ENCODE data around the gene BCAN. TPM values are rescaled to one million over a fixed set of nuclear protein-coding genes. Genes with fewer than 3 reads are reported as not detected.
"Not testable (repeated sequence)": the region's sequence is repeated elsewhere in the genome, so short reads cannot be mapped to it uniquely, and the experiment has no call there.

Gene BCAN
- total RNA-seq, 1 donor from 2014 or later, result 9.1 TPM

- DNase-seq (ENCODE audit: low spot score), result no peak
These were observed 22.9 kb upstream of the BCAN start, which contains the start of gene HAPLN2 for GRCh38 chr1:156618853-156619581. TSS of gene HAPLN2 (plus strand) at chr1:156619415. CDS start at chr1:156623491, 4,076 bp downstream.

- no peak for DNase-seq (ENCODE audit: low spot score)
These were observed 22.3 kb upstream of the BCAN start for GRCh38 chr1:156619582-156619955.

GRCh38 chr1:156622581-156623297 lies 19.2 kb upstream of the BCAN start:
- DNase-seq (ENCODE audit: low spot score), result no peak

GRCh38 chr1:156623946-156624813 lies 17.7 kb upstream of the BCAN start:
- peak; percentile 38 for DNase-seq (ENCODE audit: low spot score)

- DNase-seq (ENCODE audit: low spot score), result no peak
These were observed 17.0 kb upstream of the BCAN start for GRCh38 chr1:156624814-156625435.

- DNase-seq (ENCODE audit: low spot score), result peak; percentile 22
These were observed 16.4 kb upstream of the BCAN start for GRCh38 chr1:156625436-156626078.

GRCh38 chr1:156626079-156626438 lies 15.9 kb upstream of the BCAN start:
- no peak for DNase-seq (ENCODE audit: low spot score)

GRCh38 chr1:156627313-156627880 lies 14.5 kb upstream of the BCAN start:
- no peak for DNase-seq (ENCODE audit: low spot score)

- DNase-seq (ENCODE audit: low spot score), result no peak
These were observed 12.0 kb upstream of the BCAN start for GRCh38 chr1:156629823-156630449.

GRCh38 chr1:156631152-156631551 lies 10.8 kb upstream of the BCAN start:
- DNase-seq (ENCODE audit: low spot score), result not testable (repeated sequence)

GRCh38 chr1:156632355-156632754 lies 9.6 kb upstream of the BCAN start:
- no peak for DNase-seq (ENCODE audit: low spot score)

GRCh38 chr1:156638189-156638985 lies 3.5 kb upstream of the BCAN start:
- DNase-seq (ENCODE audit: low spot score), result no peak

- DNase-seq (ENCODE audit: low spot score), result no peak
These were observed 2.3 kb upstream of the BCAN start for GRCh38 chr1:156639601-156640101.

GRCh38 chr1:156640842-156641706 lies 843 bp upstream of the BCAN start:
- DNase-seq (ENCODE audit: low spot score), result no peak

GRCh38 chr1:156642265-156643048 lies 540 bp downstream of the BCAN start:
- no peak for DNase-seq (ENCODE audit: low spot score)

- no peak for DNase-seq (ENCODE audit: low spot score)
These were observed 1.3 kb downstream of the BCAN start for GRCh38 chr1:156643049-156643777.

GRCh38 chr1:156643778-156644092 lies 1.8 kb downstream of the BCAN start:
- DNase-seq (ENCODE audit: low spot score), result no peak
